Transverse colon (tissue), 3 donors: Measurements from ENCODE around the gene ISG20L2.
A peak's percentile ranks its signal among the peaks of the same experiment; 100 is the strongest.

Experiments used
- POLR2A ChIP-seq: fragments of 450-650 bp; IDR thresholded peaks from one replicate; pipeline ENCODE4 v1.6.1; 2016; ENCODE audit warnings: antibody characterized with exemption, mild to moderate bottlenecking, moderate library complexity
- TF ChIP-seq, protein P1 (sequence below), 5 experiments: fragments of 200-600 bp in 3 of 5; fragments of 450-650 bp in 2 of 5; sonication (generic) in 3 of 5; IDR thresholded peaks; 1 replicate in 2 of 5; 2 replicates in 3 of 5; pipeline ENCODE4 v1.5.1; 2016 to 2017; ENCODE audit warnings: antibody characterized with exemption in 5 of 5, inconsistent platforms in 3 of 5, mild to moderate bottlenecking in 2 of 5, moderate library complexity in 1 of 5

DNA sequence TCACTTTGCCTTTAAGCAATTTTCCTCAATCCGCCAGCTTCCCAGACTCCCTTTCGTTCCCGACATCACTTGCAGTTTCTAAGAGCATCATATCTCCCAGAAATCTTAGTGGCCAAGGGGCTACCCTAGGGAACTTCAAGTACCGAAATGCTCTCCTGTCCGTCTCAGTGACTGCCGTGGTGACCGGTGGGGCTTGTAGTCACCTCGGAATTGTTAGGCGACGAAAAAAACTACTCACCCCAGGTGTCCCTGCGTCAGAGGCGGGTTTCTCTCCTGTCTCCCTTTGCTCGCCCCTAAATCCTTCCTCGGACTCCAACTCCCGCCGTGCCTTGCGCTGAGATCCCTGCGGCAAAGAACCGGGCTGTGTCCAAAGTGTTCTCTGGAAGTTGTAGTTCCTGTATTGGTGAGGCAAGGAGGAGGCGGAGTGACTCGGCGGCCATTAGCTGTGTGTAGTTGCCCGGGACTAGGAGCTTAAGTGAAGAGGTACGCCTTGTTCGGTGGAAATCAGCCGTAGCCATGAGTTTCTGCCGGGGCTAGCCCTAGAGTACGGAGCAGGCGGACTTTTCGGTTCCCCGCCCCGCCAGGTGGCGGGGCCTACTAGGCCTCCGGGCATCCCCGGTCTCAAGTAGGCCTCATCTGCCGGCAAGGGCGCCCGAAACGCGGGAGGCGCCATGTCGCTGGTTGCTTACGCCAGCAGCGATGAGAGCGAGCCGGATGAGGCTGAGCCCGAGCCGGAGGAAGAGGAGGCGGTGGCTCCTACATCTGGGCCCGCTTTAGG, 38.7 kb upstream of the ISG20L2 start, which contains the start of gene PRCC:
- TF ChIP-seq, protein P1, sequence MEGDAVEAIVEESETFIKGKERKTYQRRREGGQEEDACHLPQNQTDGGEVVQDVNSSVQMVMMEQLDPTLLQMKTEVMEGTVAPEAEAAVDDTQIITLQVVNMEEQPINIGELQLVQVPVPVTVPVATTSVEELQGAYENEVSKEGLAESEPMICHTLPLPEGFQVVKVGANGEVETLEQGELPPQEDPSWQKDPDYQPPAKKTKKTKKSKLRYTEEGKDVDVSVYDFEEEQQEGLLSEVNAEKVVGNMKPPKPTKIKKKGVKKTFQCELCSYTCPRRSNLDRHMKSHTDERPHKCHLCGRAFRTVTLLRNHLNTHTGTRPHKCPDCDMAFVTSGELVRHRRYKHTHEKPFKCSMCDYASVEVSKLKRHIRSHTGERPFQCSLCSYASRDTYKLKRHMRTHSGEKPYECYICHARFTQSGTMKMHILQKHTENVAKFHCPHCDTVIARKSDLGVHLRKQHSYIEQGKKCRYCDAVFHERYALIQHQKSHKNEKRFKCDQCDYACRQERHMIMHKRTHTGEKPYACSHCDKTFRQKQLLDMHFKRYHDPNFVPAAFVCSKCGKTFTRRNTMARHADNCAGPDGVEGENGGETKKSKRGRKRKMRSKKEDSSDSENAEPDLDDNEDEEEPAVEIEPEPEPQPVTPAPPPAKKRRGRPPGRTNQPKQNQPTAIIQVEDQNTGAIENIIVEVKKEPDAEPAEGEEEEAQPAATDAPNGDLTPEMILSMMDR (IDR thresholded peaks at IDR 0.05): no peak
- peak; percentile 4 for TF ChIP-seq POLR2A
